Smooth muscle cell (in vitro differentiated cells): Measurements from ENCODE around the gene UMPS. TPM values are rescaled to one million over a fixed set of nuclear protein-coding genes. Genes with fewer than 3 reads are reported as not detected.

Source experiments
- DNase-seq: peaks from one replicate; lab custom pipeline; 2025; ENCODE audit not compliant: unreplicated experiment; lab: John Stamatoyannopoulos, UW
- H2AFZ ChIP-seq: fragments of 200-600 bp; sonication (generic); 2 replicates; pipeline ENCODE4 v1.6.0; 2016; ENCODE audit warnings: antibody characterized with exemption, low read depth, mild to moderate bottlenecking
- H3F3A ChIP-seq: fragments of 200-600 bp; sonication (generic); 2 replicates; pipeline ENCODE4 v1.6.0; 2017; ENCODE audit warnings: antibody characterized with exemption, low read depth
- H3K27ac ChIP-seq: fragments of 200-600 bp; sonication (generic); 2 replicates; pipeline ENCODE4 v1.5.1; 2016; ENCODE audit warnings: low read depth, mild to moderate bottlenecking
- H3K27me3 ChIP-seq: fragments of 200-600 bp; sonication (generic); 2 replicates; pipeline ENCODE4 v1.6.1; 2016; ENCODE audit warnings: low read depth, mild to moderate bottlenecking
- H3K36me3 ChIP-seq: fragments of 200-600 bp; sonication (generic); 2 replicates; pipeline ENCODE4 v1.5.1; 2016; ENCODE audit warnings: low read depth
- H3K4me1 ChIP-seq: fragments of 200-600 bp; sonication (generic); 2 replicates; pipeline ENCODE4 v1.5.1; 2016; ENCODE audit warnings: low read depth
- H3K4me2 ChIP-seq: fragments of 200-600 bp; sonication (generic); 2 replicates; pipeline ENCODE4 v1.6.0; 2016; ENCODE audit warnings: mild to moderate bottlenecking
- H3K4me3 ChIP-seq: fragments of 200-600 bp; sonication (generic); 2 replicates; pipeline ENCODE4 v1.5.1; 2016; ENCODE audit warnings: mild to moderate bottlenecking
- H3K79me2 ChIP-seq: fragments of 200-600 bp; sonication (generic); 2 replicates; pipeline ENCODE4 v1.6.0; 2016; ENCODE audit warnings: low read depth, mild to moderate bottlenecking
- H3K9ac ChIP-seq: fragments of 200-600 bp; sonication (generic); 2 replicates; pipeline ENCODE4 v1.6.0; 2016; ENCODE audit warnings: low read depth
- H3K9me3 ChIP-seq: fragments of 200-600 bp; sonication (generic); replicated peaks from 2 replicates; pipeline ENCODE4 v1.5.1; 2016; ENCODE audit warnings: low read depth
- H4K20me1 ChIP-seq: fragments of 200-600 bp; sonication (generic); 2 replicates; pipeline ENCODE4 v1.6.0; 2016; ENCODE audit warnings: low read depth
- CTCF ChIP-seq: fragments of 200-600 bp; sonication (generic); IDR thresholded peaks from 2 replicates; pipeline ENCODE4 v1.5.1; 2017; ENCODE audit warnings: borderline replicate concordance, mild to moderate bottlenecking, antibody characterized with exemption; ENCODE audit not compliant: insufficient read depth, poor library complexity, severe bottlenecking
- WGBS: methylation state at CpG from one replicate; pipeline ENCODE4 v1.1.7; 2016; ENCODE audit warnings: low lambda C conversion rate; 5-methylcytosine and 5-hydroxymethylcytosine counted together
- polyA plus RNA-seq: library from polyadenylated mRNA; unstranded; fragments of >200 nt; fragmentation: Nextera tagmentation; extraction: Ambion mirVana; gene quantifications from 2 replicates; pipeline ENCODE4 v1.2.1, GENCODE V29; 2016
- total RNA-seq: library from RNA; depleted of rRNA; stranded (reverse); fragments of >200 nt; gene quantifications from 2 replicates; pipeline ENCODE4 v1.2.3, GENCODE V29; 2014

UMPS gene
- total and polyA plus RNA-seq, 2 experiments from 2014 or later, result 22.3 to 79.2 TPM

DNA sequence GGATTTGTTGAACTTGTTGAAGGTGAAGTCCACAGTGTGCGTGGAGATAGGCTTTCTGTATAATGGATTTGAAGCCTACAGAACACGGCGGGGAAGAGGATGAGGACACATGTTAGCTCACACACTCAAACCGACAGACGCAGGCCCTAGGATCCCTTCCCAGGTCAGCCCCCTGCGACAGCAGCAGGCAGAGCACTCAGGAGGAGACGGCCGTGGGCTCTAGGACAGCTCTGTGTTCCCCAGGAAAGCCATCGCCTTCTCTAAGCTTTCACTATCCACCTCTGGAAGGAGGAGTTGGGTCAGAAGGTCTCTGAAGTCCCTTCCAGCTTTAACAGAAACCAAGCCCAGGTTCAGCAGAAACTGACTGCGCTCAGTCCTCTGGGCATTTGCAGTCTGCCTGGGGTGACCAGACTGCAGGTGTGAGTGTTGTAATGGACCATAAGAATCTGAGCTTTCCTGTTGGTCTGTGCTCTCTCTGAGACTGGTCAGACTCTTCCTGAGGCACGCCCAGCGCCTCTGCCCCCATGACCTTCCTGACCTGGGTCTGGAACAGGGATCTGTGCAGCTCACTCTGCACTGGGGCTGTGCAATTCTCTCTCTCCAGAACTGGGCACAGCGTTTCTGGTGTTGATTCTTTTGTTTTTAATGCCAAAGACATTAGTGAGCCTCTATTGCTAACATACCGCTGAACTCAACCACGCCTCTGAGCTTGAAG lies 33.5 kb downstream of the UMPS start:
- no peak for DNase-seq
- Histone ChIP-seq H3K27ac (no peak overlapping the region), H3K4me3 (no peak overlapping the region), H3K4me1 (no peaks in the 10 kb centered on the region), H3K36me3 (no peaks in the 10 kb centered on the region), H3F3A (peaks cover 4% of the 10 kb centered on the region), H3K27me3 (no peaks in the 10 kb centered on the region), H2AFZ (no peak overlapping the region), H4K20me1 (no peaks in the 10 kb centered on the region), H3K4me2 (no peak overlapping the region), H3K9ac (no peak overlapping the region), H3K79me2 (no peaks in the 10 kb centered on the region), H3K9me3 (no peaks in the 10 kb centered on the region)
- 92% methylated on average over 15 of the region's 15 CpGs for WGBS
- no peak for TF ChIP-seq CTCF

- TF ChIP-seq CTCF, result no peak
- WGBS, result 99% methylated on average over 5 of the region's 5 CpGs
- DNase-seq, result no peak
- Histone ChIP-seq H3K9ac (no peak overlapping the region), H3K27me3 (no peaks in the 10 kb centered on the region), H3K4me2 (no peak overlapping the region), H3F3A (peaks cover 4% of the 10 kb centered on the region), H3K79me2 (no peaks in the 10 kb centered on the region), H3K36me3 (no peaks in the 10 kb centered on the region), H3K27ac (no peak overlapping the region), H3K9me3 (no peaks in the 10 kb centered on the region), H2AFZ (no peak overlapping the region), H3K4me1 (peaks cover under 1% of the 10 kb centered on the region), H4K20me1 (no peaks in the 10 kb centered on the region), H3K4me3 (no peak overlapping the region)
Observed at GRCh38 chr3:124764746-124765145, 34.5 kb downstream of the UMPS start.

- Histone ChIP-seq H3K4me1 (peaks cover 6% of the 10 kb centered on the region), H4K20me1 (no peaks in the 10 kb centered on the region), H3K9me3 (no peaks in the 10 kb centered on the region), H3K27me3 (no peaks in the 10 kb centered on the region), H3K27ac (no peak overlapping the region), H3F3A (peaks cover 4% of the 10 kb centered on the region), H3K36me3 (no peaks in the 10 kb centered on the region), H3K79me2 (no peaks in the 10 kb centered on the region), H3K9ac (no peak overlapping the region), H2AFZ (no peak overlapping the region), H3K4me3 (no peak overlapping the region), H3K4me2 (no peak overlapping the region)
- WGBS, result 93% methylated on average over 5 of the region's 5 CpGs
- TF ChIP-seq CTCF, result no peak
- no peak for DNase-seq
Observed at GRCh38 chr3:124765197-124765840, 35.1 kb downstream of the UMPS start.
